HS-27A (cell line): ENCODE results near the gene CFAP52.
"Not testable (repeated sequence)": the region's sequence is repeated elsewhere in the genome, so short reads cannot be mapped to it uniquely, and the experiment has no call there.

Experiments used
- DNase-seq: peaks from one replicate; pipeline ENCODE4 v3.0.0-alpha.2; 2012; ENCODE audit warnings: low read depth, missing footprints

CFAP52 gene

DNA sequence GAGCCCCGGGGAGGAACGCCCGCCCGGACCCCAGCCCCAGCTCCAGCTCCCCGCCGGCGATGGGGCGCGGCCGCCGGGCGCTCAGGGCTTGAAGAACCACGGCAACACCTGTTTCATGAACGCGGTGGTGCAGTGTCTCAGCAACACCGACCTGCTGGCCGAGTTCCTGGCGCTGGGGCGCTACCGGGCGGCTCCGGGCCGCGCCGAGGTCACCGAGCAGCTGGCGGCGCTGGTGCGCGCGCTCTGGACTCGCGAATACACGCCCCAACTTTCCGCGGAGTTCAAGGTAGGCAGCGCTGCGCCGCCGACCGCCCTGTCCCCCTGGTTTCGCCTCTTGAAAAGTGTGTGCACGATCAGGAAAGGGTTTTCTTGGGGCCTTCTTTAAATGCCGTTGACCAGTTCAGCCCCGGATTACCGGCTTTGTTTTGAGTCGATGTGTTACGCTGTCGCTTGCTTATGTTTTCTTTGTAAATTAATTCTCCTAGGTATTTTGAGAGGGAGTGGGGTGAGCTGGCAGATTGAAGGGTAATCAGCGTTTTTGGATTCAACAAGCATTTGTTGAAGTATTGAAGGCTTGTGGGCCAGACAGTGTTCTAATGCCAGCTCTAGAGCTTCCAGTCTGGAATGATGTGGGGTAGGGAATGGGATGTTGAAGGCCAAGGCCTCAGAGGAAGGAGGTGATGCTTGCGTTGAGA, 69.6 kb downstream of the CFAP52 start:
- DNase-seq, result no peak

DNA sequence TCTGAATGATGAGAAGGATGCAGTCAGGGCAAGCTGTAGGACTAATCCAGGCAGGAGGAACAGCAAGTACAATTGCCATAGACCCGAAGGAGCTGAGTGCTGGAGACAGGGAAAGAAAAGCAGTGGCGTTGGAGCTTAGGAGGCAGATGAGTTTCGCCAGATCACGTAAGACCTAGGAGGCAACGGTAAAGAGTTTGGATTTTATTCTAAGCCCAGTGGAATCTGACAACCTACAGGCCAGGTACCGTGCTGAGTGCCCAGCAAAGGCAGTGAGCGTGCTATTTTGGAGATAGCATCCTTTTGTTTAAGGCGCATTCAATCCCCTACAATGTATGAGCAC, 70.1 kb downstream of the CFAP52 start:
- no peak for DNase-seq

DNA sequence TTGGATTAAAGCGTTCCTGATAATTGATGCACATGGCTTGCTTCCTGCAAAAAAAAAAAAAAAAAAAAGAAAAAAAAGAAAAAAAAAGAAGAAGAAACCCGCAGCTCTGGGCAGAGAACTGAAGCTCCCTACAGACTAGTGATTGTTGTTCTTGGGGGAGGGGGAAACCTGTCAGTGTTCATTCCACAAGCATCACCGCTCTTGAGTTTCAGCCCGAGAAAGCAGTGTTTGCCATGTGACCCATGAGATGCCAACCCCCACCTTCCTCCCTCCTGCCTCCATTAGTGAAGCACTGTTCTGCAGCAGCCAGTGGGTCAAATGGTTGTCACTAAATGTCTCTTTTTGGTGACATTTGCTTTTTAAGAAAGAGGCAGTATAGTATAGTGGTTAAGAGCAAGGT, 70.6 kb downstream of the CFAP52 start:
- DNase-seq, result no peak

DNA sequence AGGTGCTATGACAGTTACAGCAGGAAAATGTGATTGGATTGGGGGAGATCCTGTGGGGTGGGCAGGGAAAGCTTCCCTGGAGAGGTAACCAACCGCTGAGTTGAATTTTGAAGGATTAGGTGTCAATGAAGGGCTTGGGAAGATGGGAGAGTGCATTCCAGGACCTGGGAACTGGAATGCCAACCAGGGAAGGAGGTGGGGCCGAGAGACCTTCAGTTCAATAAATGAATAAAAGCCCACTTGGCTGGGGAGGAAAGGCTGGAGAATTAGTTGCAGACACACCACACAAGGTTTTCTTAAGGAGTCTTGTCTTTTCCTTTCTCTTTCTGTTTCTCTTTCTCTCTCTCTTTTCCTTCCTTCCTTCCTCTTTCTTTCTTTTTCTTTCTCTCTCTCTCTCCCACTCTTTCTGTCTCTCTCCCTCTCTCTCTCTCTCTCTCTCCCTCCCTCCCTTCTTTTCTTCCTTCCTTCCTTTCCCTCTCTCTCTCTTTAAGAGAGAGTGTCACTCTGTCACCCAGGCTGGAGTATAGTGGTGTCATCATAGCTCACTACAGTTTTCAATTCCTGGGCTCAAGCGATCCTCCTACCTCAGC, 72.2 kb downstream of the CFAP52 start:
- DNase-seq, result peak; percentile 0

DNA sequence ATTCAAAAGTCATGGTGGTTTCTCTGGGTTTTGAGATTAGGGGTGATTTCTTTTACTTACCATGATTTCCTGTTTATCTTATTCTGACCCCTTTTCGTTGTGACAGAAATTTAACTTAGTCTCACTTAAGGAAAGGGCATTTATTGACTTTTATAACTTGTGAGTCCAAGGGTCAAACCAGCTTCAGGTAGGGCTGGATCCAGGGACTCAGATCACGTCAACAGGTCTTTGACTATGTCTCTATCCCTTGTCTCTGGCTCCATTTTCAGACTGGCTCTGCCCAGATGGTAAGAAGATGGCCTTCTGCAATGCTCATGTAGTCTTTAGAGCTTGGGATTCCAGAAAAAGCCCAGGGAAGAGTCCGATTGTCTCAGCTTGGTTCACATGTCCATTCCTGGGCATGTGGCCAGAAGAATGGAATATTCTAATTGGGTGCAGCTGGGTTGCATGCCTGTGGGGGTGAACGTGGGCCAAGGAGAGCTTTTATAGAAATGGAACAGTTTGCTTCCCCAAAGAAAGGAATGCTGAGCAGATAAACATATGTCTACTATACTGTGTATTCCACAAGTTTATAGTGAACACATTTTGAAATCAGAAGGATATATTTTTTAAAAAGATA, 82.3 kb downstream of the CFAP52 start:
- DNase-seq, result no peak

DNA sequence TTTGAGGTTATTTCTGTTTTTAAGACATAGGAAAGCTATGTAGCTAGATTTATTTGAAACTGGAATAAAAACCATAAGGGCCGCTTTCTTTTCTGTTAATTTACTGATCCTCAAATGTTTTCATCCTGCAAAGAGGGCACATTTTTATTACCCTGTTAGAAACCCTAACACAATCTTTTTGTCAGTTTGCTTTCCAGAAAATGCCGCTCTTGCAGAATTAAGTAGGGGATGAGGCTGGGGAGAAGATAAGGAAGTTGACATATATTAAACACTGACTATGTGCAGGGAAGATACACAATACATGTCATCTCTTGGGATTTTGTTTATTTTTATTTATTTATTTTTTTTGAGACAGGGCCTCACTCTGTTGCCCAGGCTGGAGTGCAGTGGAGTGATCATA, 84.6 kb downstream of the CFAP52 start:
- no peak for DNase-seq

DNA sequence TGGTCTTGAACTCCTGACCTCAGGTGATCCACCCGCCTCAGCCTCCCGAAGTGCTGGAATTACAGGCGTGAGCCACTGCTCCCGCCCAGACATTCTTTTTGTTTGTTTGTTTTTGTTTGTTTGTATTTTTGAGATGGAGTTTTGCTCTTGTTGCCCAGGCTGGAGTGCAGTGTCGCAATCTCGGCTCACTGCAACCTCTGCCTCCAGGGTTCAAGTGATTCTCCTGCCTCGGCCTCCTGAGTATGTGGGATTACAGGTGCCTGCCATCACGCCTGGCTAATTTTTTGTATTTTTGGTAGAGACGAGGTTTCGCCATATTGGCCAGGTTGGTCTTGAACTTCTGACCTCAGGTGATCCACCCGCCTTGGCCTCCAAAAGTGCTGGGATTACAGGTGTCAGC, 87.1 kb downstream of the CFAP52 start:
- DNase-seq, result not testable (repeated sequence)

DNA sequence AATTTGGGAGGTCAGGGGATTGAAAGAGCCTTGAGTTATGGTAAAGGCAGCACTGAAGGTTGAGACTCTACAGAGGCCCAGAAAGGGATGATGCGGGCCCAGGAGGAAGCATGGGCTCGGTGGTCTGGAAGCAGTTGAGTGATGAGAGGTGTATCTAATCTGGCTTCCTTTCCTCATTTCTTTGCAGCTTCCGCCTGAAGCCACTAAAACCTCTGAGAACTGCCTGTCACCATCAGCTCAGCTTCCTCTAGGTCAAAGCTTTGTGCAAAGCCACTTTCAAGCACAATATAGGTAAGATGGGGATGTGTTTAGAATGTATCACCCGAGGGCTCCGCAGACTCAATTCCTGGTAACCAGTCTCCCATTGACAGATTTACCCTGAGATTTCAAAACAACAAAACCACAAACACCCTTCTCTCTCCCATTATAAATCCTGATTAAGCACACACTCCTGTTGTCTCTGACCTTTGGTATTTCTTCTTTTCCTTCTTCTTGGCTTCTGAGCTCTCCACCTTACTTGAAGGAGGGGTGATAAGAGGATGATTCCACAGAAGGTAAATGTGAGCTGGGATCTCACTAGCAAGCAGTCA, 90.1 kb downstream of the CFAP52 start:
- no peak for DNase-seq

DNA sequence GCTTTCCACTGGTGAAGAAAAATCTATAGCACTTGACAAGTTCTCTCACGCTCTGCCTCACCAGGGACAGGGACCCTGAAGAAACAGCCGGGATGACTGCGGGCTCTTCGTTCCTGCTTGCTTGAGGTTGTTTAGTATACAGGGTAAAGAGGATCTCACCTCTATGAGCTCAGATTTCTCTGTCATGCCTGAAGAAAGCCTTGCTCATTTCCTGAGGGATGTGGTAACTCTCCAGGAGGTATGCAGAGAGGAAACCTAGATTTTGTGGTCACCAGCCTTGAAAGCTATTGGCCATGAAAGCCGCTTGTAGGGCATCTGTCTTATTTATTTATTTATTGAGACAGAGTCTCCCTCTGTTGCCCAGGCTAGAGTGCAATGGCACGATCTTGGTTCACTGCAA, 92.1 kb downstream of the CFAP52 start:
- DNase-seq, result no peak

DNA sequence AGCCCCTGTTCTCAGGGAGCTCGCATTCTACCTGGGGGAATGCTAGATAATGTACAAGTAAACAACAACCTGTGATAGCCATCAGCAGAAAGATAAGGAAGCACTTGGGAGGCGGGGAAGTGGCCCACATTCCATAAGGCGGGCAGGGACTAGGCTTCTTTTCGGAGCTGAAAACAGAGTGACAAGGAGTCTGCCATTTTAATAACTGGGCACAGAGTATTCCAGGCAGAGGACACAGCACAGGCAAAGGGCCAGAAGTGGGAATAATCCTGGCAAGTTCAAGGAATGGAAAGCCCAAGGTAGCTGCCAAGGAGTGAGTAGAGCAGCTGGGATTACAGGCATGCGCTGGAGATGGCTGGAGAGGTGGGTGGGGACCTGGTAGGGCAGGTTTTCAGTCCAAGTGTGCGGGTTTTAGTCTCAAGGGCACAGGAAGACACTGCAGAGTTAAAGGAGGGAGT, 93.1 kb downstream of the CFAP52 start:
- no peak for DNase-seq

DNA sequence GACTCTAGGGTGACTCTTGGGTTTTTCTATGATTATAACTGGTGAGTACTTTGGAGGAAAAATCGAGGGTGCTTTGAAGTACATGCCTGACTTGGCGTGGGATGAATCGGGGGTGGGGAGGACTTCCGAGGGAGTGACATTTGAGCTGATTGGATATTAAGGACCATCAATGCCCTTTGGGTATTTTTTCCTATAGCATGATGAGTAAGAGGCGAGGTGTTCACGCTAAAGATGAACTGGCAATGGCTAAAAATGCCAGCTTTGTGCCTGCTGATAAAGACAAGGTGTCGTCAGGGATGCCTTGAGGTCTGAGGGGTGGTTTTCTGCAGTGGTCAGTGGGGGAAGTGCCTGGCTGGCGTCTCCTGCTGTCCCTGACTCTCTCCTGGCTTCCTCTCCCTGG, 94.2 kb downstream of the CFAP52 start:
- no peak for DNase-seq

DNA sequence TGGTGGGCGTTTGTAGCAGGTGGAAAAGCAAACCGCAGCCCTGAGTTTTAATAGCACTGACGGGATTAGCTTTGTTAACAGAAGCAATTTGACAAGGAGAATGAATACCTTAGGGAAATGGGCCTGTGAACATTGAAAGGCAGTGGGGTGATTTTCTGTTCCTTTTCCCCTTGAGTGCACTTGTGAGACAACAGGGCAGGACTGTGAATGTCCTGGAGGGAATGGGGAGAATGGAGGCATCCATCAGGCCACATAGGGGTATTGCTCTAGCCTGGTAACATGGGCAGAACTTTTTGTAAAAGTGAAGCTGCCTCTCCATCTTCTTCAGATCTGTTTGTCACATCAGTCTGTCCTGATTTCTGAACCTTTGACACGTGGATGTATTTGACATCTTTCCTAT, 95.1 kb downstream of the CFAP52 start:
- DNase-seq, result no peak

DNA sequence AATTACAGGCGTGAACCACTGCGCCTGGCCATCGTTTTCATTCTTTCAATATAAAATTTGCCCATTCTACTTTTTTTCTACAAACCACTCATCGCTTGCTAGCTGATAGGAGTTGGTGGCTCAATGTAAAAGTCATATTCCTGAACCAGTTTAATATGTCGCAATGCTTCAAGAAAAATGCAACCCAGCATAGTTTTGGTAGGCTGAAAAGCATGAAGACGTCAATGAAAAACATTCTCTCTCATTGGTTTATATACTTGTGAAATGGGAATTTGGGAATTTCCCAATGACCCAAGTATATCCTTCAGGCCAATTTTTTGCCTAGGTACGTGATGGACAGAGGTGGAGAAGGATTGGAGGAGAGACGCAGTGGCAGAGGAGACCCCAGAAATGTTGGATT, 95.8 kb downstream of the CFAP52 start:
- no peak for DNase-seq

DNA sequence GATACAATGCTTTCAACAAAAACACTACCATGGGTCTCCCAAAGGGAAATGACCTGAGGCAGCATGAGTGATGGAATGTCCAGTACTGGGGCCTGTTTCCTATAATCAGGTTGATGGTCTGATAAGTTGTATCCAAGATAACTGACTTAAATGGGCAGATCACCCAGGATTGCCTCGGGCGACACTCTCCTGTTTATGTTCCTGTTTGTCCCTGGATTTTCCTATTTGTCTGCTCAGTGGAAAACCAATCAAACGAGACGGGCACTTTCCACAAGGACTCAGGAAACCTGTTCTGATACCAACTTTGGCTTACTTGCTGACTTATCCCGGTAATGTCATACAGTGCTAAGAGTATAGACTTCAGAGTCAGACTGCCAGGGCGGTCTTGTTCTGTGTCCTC, 96.2 kb downstream of the CFAP52 start:
- no peak for DNase-seq

DNA sequence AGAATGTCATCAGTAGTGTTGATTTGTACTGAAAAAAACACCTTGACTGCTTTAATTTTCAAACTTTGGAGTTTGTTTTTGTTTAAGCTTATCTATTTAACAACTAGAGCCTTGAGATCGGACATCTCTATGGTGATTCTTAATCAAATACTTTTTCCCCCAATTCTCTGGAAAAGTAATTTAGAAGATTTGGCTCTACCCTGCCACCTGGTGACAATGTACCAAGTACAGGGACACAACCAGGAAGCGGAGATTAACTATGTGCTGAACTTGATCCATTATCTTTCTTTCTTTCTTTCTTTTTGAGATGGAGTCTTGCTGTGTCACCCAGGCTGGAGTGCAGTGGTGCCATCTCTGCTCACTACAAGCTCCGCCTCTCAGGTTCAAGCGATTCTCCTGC, 99.6 kb downstream of the CFAP52 start:
- no peak for DNase-seq

DNA sequence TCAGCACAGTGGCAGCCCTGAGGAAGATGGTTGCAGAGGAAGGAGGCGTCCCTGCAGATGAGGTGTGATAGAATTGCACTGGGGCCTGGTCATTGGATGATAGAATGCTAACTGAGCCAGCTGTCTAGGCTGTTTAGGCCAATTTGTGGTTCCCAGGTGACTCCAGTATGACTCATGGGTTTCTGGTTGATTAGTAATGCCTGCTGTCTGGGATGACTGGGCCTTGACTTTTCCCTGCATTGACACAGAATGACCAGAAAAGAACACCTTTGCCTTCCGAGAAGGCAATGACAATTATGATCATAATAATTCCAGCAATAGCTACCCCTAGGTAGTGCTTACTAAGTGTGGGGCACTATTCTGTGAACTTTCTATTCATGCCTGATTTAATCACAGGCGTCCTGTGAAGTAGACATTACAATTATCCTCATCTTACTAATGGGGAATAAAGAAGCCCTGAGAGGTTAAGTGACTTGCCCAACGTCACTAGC, 100.4 kb downstream of the CFAP52 start:
- DNase-seq, result no peak

DNA sequence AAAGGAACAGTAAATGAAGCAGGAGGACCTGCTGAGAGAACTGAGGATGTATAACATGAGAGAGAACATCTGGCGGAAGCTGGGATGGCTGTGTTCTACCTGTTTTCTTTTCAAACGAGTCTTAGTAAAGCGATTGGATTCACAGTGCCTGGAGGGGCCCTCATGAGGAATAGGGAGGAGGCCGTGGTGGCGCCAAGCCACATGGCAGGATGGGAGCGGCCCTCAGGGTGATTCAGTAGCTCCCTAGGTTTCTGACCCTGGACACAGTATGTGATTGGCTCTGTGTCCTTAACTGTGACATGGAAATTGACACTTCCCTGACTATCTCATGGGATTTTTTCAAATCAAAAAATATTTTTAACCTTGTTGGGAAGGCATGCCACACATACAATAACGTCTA, 101.0 kb downstream of the CFAP52 start:
- no peak for DNase-seq

DNA sequence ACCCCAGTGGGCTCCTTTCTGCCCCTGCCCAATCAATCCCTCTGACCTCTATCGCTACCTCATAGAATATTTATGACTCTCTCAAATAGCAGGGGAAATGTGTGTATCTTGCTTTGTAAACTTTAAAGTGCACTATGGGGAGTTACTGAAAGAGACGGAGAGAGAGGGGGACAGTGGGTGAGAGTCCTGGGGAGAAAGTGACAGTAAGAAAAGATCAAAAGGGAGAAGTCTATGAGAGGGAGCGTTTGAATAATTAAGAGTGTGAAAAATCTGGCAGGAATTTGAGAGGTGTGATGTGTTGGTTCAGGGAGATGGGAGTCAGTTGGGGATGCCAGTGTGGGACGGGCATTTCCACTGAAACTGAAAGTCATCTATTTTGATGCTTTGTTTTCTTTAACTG, 101.5 kb downstream of the CFAP52 start:
- no peak for DNase-seq

DNA sequence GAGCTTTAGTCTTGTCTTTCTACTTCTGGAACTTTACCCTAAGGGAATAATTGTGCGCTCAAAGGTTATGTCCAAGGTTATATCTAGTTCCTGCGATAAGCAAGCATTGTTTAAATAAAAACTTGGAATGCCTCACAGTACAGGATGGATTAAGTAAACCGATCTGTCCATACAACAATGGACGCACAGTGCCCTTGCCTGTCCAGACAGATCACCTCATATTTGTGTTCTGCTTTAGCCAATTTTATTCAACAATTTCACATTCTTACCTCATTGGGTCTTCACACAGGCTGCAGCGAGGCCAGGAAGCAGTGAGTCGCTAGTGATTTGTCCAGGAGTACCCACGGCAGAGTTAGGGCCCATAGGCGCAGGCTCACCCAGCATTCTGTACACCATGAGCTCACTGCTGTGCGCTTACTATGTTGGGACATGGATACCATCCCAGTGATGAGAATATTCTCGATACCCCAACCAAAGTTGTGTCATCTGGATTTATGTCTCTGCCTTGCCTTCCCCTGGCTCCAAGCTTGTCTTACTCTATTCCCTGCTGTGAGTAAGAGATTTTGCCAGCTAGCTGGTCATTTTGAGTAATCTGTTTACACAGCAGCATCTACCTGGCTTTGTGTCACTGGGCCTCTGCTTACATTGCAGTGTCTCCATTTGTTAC, 108.6 kb downstream of the CFAP52 start:
- DNase-seq, result no peak
